Pancreas (tissue), 10 donors: Measurements from ENCODE around the gene LRRN2. TPM values are rescaled to one million over a fixed set of nuclear protein-coding genes. Genes with fewer than 3 reads are reported as not detected.

Experiments used
- ATAC-seq, 4 donors: fragments of 200-7000 bp; cut with Tn5 transposase; one replicate each; pipeline versions ENCODE4 v1.8.0 to v1.9.1; 2020; ENCODE audit warnings: mild to moderate bottlenecking in 4 of 4, moderate library complexity in 4 of 4
- DNase-seq, 6 donors: peaks; one replicate each; pipeline ENCODE4 v3.0.0-alpha.2; 2020
- FAIRE-seq: peaks from 2 replicates; lab custom pipeline; 2012; peaks lifted over from hg19 to GRCh38; lab: Jason Lieb, UNC
- H3K27ac ChIP-seq, 4 donors: fragments of 200-600 bp; sonication (generic); 1 replicate in 3 of 4; 2 replicates in 1 of 4; pipeline versions ENCODE4 v1.5.0 to v1.8.0; 2020
- H3K27me3 ChIP-seq, 4 donors: fragments of 200-600 bp; one replicate each; pipeline ENCODE4 v1.8.0; 2021
- H3K36me3 ChIP-seq, 3 donors: fragments of 200-600 bp; sonication (generic) in 1 of 3; one replicate each; pipeline versions ENCODE4 v1.5.0 to v1.8.0; 2020 to 2021
- H3K4me1 ChIP-seq, 3 donors: fragments of 200-600 bp; one replicate each; pipeline ENCODE4 v1.8.0; 2021
- H3K4me3 ChIP-seq, 4 donors: fragments of 200-600 bp; sonication (generic) in 2 of 4; one replicate each; pipeline versions ENCODE4 v1.5.0 to v1.8.0; 2020 to 2021
- H3K9me3 ChIP-seq, 4 donors: fragments of 200-600 bp; one replicate each; pipeline ENCODE4 v1.8.0; 2021
- CTCF ChIP-seq, 4 donors: fragments of 200-600 bp; sonication (generic) in 3 of 4; IDR thresholded peaks; one replicate each; pipeline versions ENCODE4 v1.5.0 to v1.8.0; 2021; ENCODE audit warnings: antibody characterized with exemption in 4 of 4
- WGBS, 2 donors: extraction: QIAGEN DNeasy Blood & Tissue Kit; methylation state at CpG; one replicate each; pipeline ENCODE4 v1.1.7; 2013; 5-methylcytosine and 5-hydroxymethylcytosine counted together
- intact Hi-C, 3 donors: fragments of 100-400 bp; cut with DNase I; formaldehyde crosslinking; loops; one replicate each; pipeline versions ENCODE4 v1.11.1 to v1.14.2; 2022
- polyA plus RNA-seq, 2 donors: library from polyadenylated mRNA; stranded (reverse); fragments of 200-250 nt; gene quantifications; one replicate each; pipeline ENCODE4 v1.2.3, GENCODE V29; 2013
- total RNA-seq, 6 donors: library from RNA; stranded (reverse); fragmentation: NEBNext Ultra II Directional in 4 of 6; extraction: Animal tissue kit (Norgen Biotek cat#: 25700) in 4 of 6; gene quantifications; one replicate each; pipeline versions ENCODE4 v1.2.1 to v1.2.4, GENCODE V29; 2021 to 2023
- donor health status: healthy with polysubstance abuse.
- donor health status: DM: no; HTN: no; CAD: no; lungs with moderate emphysema.
- donor health status: DM: no; HTN: no; CAD: no.
- donor health status: control.
- donor health status: control.
- donor health status: Bipolar disorder and iron deficiency.
- donor health status: DM: yes; HTN: yes; CAD: no.
- donor health status: DM: no; HTN: no; CAD: no.
- donor health status: DM: no; HTN: no; CAD: no.
- donor health status: DM: yes; HTN: yes; CAD: no.

LRRN2 gene
- total and polyA plus RNA-seq, 8 donors, result 0.24 to 3.7 (median 0.58) TPM

- TF ChIP-seq CTCF (IDR thresholded peaks at IDR 0.05), result no peak
These were observed 24.7 kb upstream of the LRRN2 start for GRCh38 chr1:204709960-204710912.

GRCh38 chr1:204709021-204709420 is 23.5 kb upstream of the LRRN2 start:
- WGBS, 2 donors, result 60 to 74% methylated on average over 3 of the region's 3 CpGs
- intact Hi-C loops, result no loop called here
- FAIRE-seq, result no peak
- no peaks in the 10 kb centered on the region for H3K36me3 ChIP-seq
- TF ChIP-seq CTCF (IDR thresholded peaks at IDR 0.05), result no peak
- no peak for ATAC-seq
- H3K27me3 ChIP-seq, result peaks cover 0 to 5% (median 0%) of the 10 kb centered on the region in 4 donors
- H3K27ac ChIP-seq, result no peak overlapping the region
- H3K4me3 ChIP-seq, result no peak overlapping the region
- H3K9me3 ChIP-seq, result no peaks in the 10 kb centered on the region
- no peak for DNase-seq
- H3K4me1 ChIP-seq, result no peaks in the 10 kb centered on the region

More at GRCh38 chr1:204709960-204710912, 24.7 kb upstream of the LRRN2 start:
- Histone ChIP-seq H3K4me3 (no peak overlapping the region), H3K4me1 (no peaks in the 10 kb centered on the region), H3K27me3 (peaks cover 0 to 5% (median 0%) of the 10 kb centered on the region in 4 donors), H3K9me3 (no peaks in the 10 kb centered on the region), H3K36me3 (no peaks in the 10 kb centered on the region), H3K27ac (no peak overlapping the region)
- WGBS, 2 donors, result 61 to 67% methylated on average over 11 of the region's 11 CpGs
- intact Hi-C loops, result no loop called here
- FAIRE-seq (no peak), DNase-seq (peak in 1 of 6 donors; percentile 16), ATAC-seq (no peak)

- intact Hi-C loops, result no loop called here
- no peak for DNase-seq
- ATAC-seq, result no peak
- WGBS, 2 donors, result 54 to 63% methylated on average over 11 of the region's 11 CpGs
- TF ChIP-seq CTCF (IDR thresholded peaks at IDR 0.05), result no peak
- Histone ChIP-seq H3K27ac (no peak overlapping the region), H3K9me3 (no peaks in the 10 kb centered on the region), H3K4me3 (no peak overlapping the region), H3K4me1 (no peaks in the 10 kb centered on the region), H3K36me3 (no peaks in the 10 kb centered on the region), H3K27me3 (peaks cover 0 to 4% (median 0%) of the 10 kb centered on the region in 4 donors)
- FAIRE-seq, result no peak
These were observed 21.4 kb upstream of the LRRN2 start for GRCh38 chr1:204706838-204707509.

- Histone ChIP-seq H3K4me3 (no peak overlapping the region), H3K9me3 (no peaks in the 10 kb centered on the region), H3K27ac (no peak overlapping the region), H3K4me1 (no peaks in the 10 kb centered on the region), H3K36me3 (no peaks in the 10 kb centered on the region), H3K27me3 (no peaks in the 10 kb centered on the region)
- 67% methylated on average over 11 of the region's 11 CpGs for WGBS, 2 donors
- intact Hi-C loops, result no loop called here
- no peak for DNase-seq
- no peak for ATAC-seq
- TF ChIP-seq CTCF (IDR thresholded peaks at IDR 0.05), result no peak
- FAIRE-seq, result no peak
These were observed 20.6 kb upstream of the LRRN2 start for GRCh38 chr1:204705888-204706837.
